Mucosa of descending colon (tissue), 3 donors: Measurements from ENCODE around the gene PIRT. TPM values are rescaled to one million over a fixed set of nuclear protein-coding genes. Genes with fewer than 3 reads are reported as not detected.

Experiments
- ATAC-seq: fragments of 200-7000 bp; cut with Tn5 transposase; one replicate; pipeline ENCODE4 v1.9.1; 2020; ENCODE audit warnings: mild to moderate bottlenecking, moderate library complexity
- DNase-seq, 3 donors: peaks; one replicate each; pipeline ENCODE4 v3.0.0-alpha.2; 2020
- H3K36me3 ChIP-seq: fragments of 200-600 bp; one replicate; pipeline ENCODE4 v1.8.0; 2021; ENCODE audit warnings: low read depth, mild to moderate bottlenecking
- H3K4me1 ChIP-seq: fragments of 200-600 bp; one replicate; pipeline ENCODE4 v1.8.0; 2021; ENCODE audit warnings: low read depth, mild to moderate bottlenecking
- H3K4me3 ChIP-seq: fragments of 200-600 bp; one replicate; pipeline ENCODE4 v1.8.0; 2021; ENCODE audit warnings: mild to moderate bottlenecking
- H3K9me3 ChIP-seq: fragments of 200-600 bp; one replicate; pipeline ENCODE4 v1.8.0; 2021; ENCODE audit warnings: mild to moderate bottlenecking
- CTCF ChIP-seq: fragments of 200-600 bp; IDR thresholded peaks from one replicate; pipeline ENCODE4 v1.8.0; 2022; ENCODE audit warnings: antibody characterized with exemption, mild to moderate bottlenecking
- intact Hi-C, 2 donors: fragments of 100-400 bp; cut with DNase I in 1 of 2; cut with micrococcal nuclease in 1 of 2; formaldehyde crosslinking; loops; one replicate each; pipeline versions ENCODE4 v1.11.0 to v1.11.1; 2022; cut with DNase I, micrococcal nuclease
- total RNA-seq, 3 donors: library from RNA; stranded (reverse); fragmentation: NEBNext Ultra II Directional in 2 of 3; extraction: Animal tissue kit (Norgen Biotek cat#: 25700) in 2 of 3; gene quantifications; one replicate each; pipeline versions ENCODE4 v1.2.1 to v1.2.4, GENCODE V29; 2021 to 2023
- donor health status: DM: no; HTN: no; CAD: no; lungs with moderate emphysema.
- donor health status: DM: no; HTN: no; CAD: no.
- donor health status: DM: no; HTN: yes; CAD: no.

The PIRT gene
- total RNA-seq, 3 donors from 2014 or later: 0.55 to 7.6 (median 1.1) TPM

- TF ChIP-seq CTCF: no peak
- no peaks in the 10 kb centered on the region for H3K9me3 ChIP-seq
- DNase-seq (no peak), ATAC-seq (no peak)
- H3K4me3 ChIP-seq: no peak overlapping the region
- no peaks in the 10 kb centered on the region for H3K36me3 ChIP-seq
- intact Hi-C loops: no loop called here
- peaks cover 21% of the 10 kb centered on the region for H3K4me1 ChIP-seq
Observed at GRCh38 chr17:10809605-10810004, 28.3 kb downstream of the PIRT start.

GRCh38 chr17:10807704-10808128 lies 30.2 kb downstream of the PIRT start:
- no peak for TF ChIP-seq CTCF
- DNase-seq: peak in 1 of 3 donors; percentile 54
- intact Hi-C loops: no loop called here
- peaks cover 9% of the 10 kb centered on the region for H3K4me1 ChIP-seq
- no peaks in the 10 kb centered on the region for H3K9me3 ChIP-seq
- no peaks in the 10 kb centered on the region for H3K36me3 ChIP-seq
- peak; percentile 18 for ATAC-seq
- no peak overlapping the region for H3K4me3 ChIP-seq

GRCh38 chr17:10806545-10807262 lies 31.2 kb downstream of the PIRT start:
- TF ChIP-seq CTCF: no peak
- H3K9me3 ChIP-seq: no peaks in the 10 kb centered on the region
- H3K4me1 ChIP-seq: peaks cover 8% of the 10 kb centered on the region
- DNase-seq: no peak
- ATAC-seq: no peak
- no peak overlapping the region for H3K4me3 ChIP-seq
- no peaks in the 10 kb centered on the region for H3K36me3 ChIP-seq
- intact Hi-C loops: no loop called here

GRCh38 chr17:10805911-10806310 lies 32.0 kb downstream of the PIRT start:
- Histone ChIP-seq H3K4me3 (no peak overlapping the region), H3K4me1 (peaks cover 8% of the 10 kb centered on the region), H3K9me3 (no peaks in the 10 kb centered on the region), H3K36me3 (no peaks in the 10 kb centered on the region)
- DNase-seq (no peak), ATAC-seq (no peak)
- no peak for TF ChIP-seq CTCF
- intact Hi-C loops: no loop called here

GRCh38 chr17:10804546-10804945 lies 33.3 kb downstream of the PIRT start:
- H3K4me1 ChIP-seq: peaks cover 9% of the 10 kb centered on the region
- no peaks in the 10 kb centered on the region for H3K9me3 ChIP-seq
- no peak overlapping the region for H3K4me3 ChIP-seq
- intact Hi-C loops: no loop called here
- TF ChIP-seq CTCF: no peak
- H3K36me3 ChIP-seq: no peaks in the 10 kb centered on the region
- ATAC-seq (no peak), DNase-seq (peak in 1 of 3 donors; percentile 42)
